NCI-H2171 treated with DMSO at 0.1 percent for 48 hours (cell line): ENCODE measurements around the gene GSTM2.

Experiments
- DNase-seq: peaks from one replicate; lab custom pipeline; 2025; lab: John Stamatoyannopoulos, UW

Gene GSTM2

GRCh38 chr1:109716121-109716520 is 48.3 kb downstream of the GSTM2 start:
- DNase-seq = no peak

GRCh38 chr1:109716570-109717090 is 48.8 kb downstream of the GSTM2 start:
- DNase-seq = no peak

- no peak for DNase-seq
Observed at GRCh38 chr1:109717729-109718128, 49.9 kb downstream of the GSTM2 start.

GRCh38 chr1:109718495-109718894 is 50.6 kb downstream of the GSTM2 start:
- no peak for DNase-seq

- no peak for DNase-seq
Observed at GRCh38 chr1:109719337-109719837, 51.5 kb downstream of the GSTM2 start.

- no peak for DNase-seq
Observed at GRCh38 chr1:109721042-109721441, 53.2 kb downstream of the GSTM2 start.

- no peak for DNase-seq
Observed at GRCh38 chr1:109721971-109722370, 54.1 kb downstream of the GSTM2 start.

- no peak for DNase-seq
Observed at GRCh38 chr1:109722908-109723691, 55.2 kb downstream of the GSTM2 start.
